Renal cortex interstitium (tissue), 11 donors: ENCODE data around the gene ADCY5. TPM values are rescaled to one million over a fixed set of nuclear protein-coding genes. Genes with fewer than 3 reads are reported as not detected.
A peak's percentile ranks its signal among the peaks of the same experiment; 100 is the strongest.

Experiments
- DNase-seq, 11 donors: peaks; one replicate each; pipeline ENCODE4 v3.0.0-alpha.2; 2013; ENCODE audit warnings: low read depth in 9 of 11, low spot score in 4 of 11; ENCODE audit errors: extremely low read depth in 1 of 11
- polyA plus RNA-seq, 3 donors: library from polyadenylated mRNA; unstranded; fragments of 120-200 nt; gene quantifications; one replicate each; pipeline ENCODE4 v1.2.1, GENCODE V29; 2013; ENCODE audit not compliant: insufficient read length in 3 of 3

Gene ADCY5
- polyA plus RNA-seq, 3 donors = 10.0 to 11.7 (median 10.9) TPM

GRCh38 chr3:123339302-123339701 lies 109.6 kb downstream of the ADCY5 start:
- DNase-seq = no peak

GRCh38 chr3:123338620-123339061 lies 110.2 kb downstream of the ADCY5 start:
- DNase-seq = no peak

- no peak for DNase-seq
Measured at GRCh38 chr3:123337948-123338619, 110.8 kb downstream of the ADCY5 start.

- no peak for DNase-seq
Measured at GRCh38 chr3:123337226-123337625, 111.7 kb downstream of the ADCY5 start.

GRCh38 chr3:123336441-123336851 lies 112.4 kb downstream of the ADCY5 start:
- no peak for DNase-seq

GRCh38 chr3:123336001-123336400 lies 112.9 kb downstream of the ADCY5 start:
- no peak for DNase-seq

- DNase-seq = no peak
Measured at GRCh38 chr3:123335007-123335670, 113.8 kb downstream of the ADCY5 start.

GRCh38 chr3:123334056-123334455 lies 114.8 kb downstream of the ADCY5 start:
- DNase-seq = no peak

- no peak for DNase-seq
Measured at GRCh38 chr3:123333401-123333800, 115.5 kb downstream of the ADCY5 start.

- no peak for DNase-seq
Measured at GRCh38 chr3:123332124-123332641, 116.7 kb downstream of the ADCY5 start.

GRCh38 chr3:123331651-123332050 lies 117.2 kb downstream of the ADCY5 start:
- no peak for DNase-seq

GRCh38 chr3:123331006-123331405 lies 117.9 kb downstream of the ADCY5 start:
- no peak for DNase-seq

- DNase-seq = no peak
Measured at GRCh38 chr3:123330441-123330991, 118.4 kb downstream of the ADCY5 start.

GRCh38 chr3:123329636-123330340 lies 119.1 kb downstream of the ADCY5 start:
- DNase-seq = no peak

- peak; percentile 29 to 55 (median 45) for DNase-seq
Measured at GRCh38 chr3:123328851-123329635, 119.8 kb downstream of the ADCY5 start.

- no peak for DNase-seq
Measured at GRCh38 chr3:123327956-123328850, 120.7 kb downstream of the ADCY5 start.

GRCh38 chr3:123327480-123327879 lies 121.4 kb downstream of the ADCY5 start:
- DNase-seq = no peak

GRCh38 chr3:123326531-123326930 lies 122.4 kb downstream of the ADCY5 start:
- DNase-seq = no peak
